ENCODE results near the gene IPO11.
"Not testable (repeated sequence)": the region's sequence is repeated elsewhere in the genome, so short reads cannot be mapped to it uniquely, and the experiment has no call there.

The IPO11 gene

GRCh38 chr5:62509806-62510205 lies 97.2 kb downstream of the IPO11 start:
- TF ChIP-seq CTCF (IDR thresholded peaks at IDR 0.05; ENCODE audit: borderline replicate concordance, insufficient read depth, low read depth, low read length): no peak
- no peak overlapping the region for H3K4me3 ChIP-seq (ENCODE audit: low read depth, low read length)

- H3K4me3 ChIP-seq (ENCODE audit: low read depth, low read length): not testable (repeated sequence)
These were observed 100.5 kb downstream of the IPO11 start for GRCh38 chr5:62513085-62513484.

GRCh38 chr5:62514510-62515119 lies 102.1 kb downstream of the IPO11 start:
- no peak overlapping the region for H3K4me3 ChIP-seq (ENCODE audit: low read depth, low read length)
- TF ChIP-seq CTCF (IDR thresholded peaks at IDR 0.05; ENCODE audit: borderline replicate concordance, insufficient read depth, low read depth, low read length): no peak

GRCh38 chr5:62520812-62521211 lies 108.2 kb downstream of the IPO11 start:
- not testable (repeated sequence) for H3K4me3 ChIP-seq (ENCODE audit: low read depth, low read length)

GRCh38 chr5:62521319-62521718 lies 108.8 kb downstream of the IPO11 start:
- no peak for TF ChIP-seq CTCF (IDR thresholded peaks at IDR 0.05; ENCODE audit: borderline replicate concordance, insufficient read depth, low read depth, low read length)
- H3K4me3 ChIP-seq (ENCODE audit: low read depth, low read length): no peak overlapping the region

- no peak for TF ChIP-seq CTCF (IDR thresholded peaks at IDR 0.05; ENCODE audit: borderline replicate concordance, insufficient read depth, low read depth, low read length)
- no peak overlapping the region for H3K4me3 ChIP-seq (ENCODE audit: low read depth, low read length)
These were observed 110.2 kb downstream of the IPO11 start for GRCh38 chr5:62522811-62523210.

GRCh38 chr5:62533597-62533996 lies 121.0 kb downstream of the IPO11 start:
- no peak for TF ChIP-seq CTCF (IDR thresholded peaks at IDR 0.05; ENCODE audit: borderline replicate concordance, insufficient read depth, low read depth, low read length)
- no peak overlapping the region for H3K4me3 ChIP-seq (ENCODE audit: low read depth, low read length)

- no peak for TF ChIP-seq CTCF (IDR thresholded peaks at IDR 0.05; ENCODE audit: borderline replicate concordance, insufficient read depth, low read depth, low read length)
These were observed 122.1 kb downstream of the IPO11 start for GRCh38 chr5:62534461-62535236.

More at GRCh38 chr5:62534461-62535236, 122.1 kb downstream of the IPO11 start:
- no peak overlapping the region for H3K4me3 ChIP-seq (ENCODE audit: low read depth, low read length)

Measured in GM12875 (cell line).